GM21786 (cell line): Measurements from ENCODE around the gene MYOZ2.

ENCODE experiments used
- ATAC-seq: cut with Tn5 transposase; IDR thresholded peaks from one replicate; pipeline ENCODE4 v1.9.1; 2021; ENCODE audit not compliant: unreplicated experiment

The MYOZ2 gene

DNA sequence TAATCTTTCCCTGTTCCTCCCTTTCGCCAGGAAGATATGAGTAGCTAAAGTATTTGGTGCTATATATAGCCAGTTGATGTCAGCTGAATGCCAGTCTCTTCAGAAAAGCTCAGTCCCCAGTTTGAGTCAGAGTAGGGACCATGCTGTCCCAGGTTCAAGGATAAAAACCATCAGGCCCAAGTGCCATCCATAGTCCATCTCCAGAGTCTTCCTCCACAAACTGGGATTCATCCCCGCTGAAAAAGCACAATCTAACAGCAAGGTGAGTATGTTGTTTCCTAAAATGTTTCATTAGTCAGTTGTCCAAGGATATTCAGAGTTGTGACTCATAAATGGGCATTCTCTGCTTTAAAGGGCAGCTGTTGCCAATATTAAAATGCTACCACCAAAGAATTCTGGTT lies at the start of gene MYOZ2:
MYOZ2 (plus strand) TSS at position 112 of the 401 bp plus-strand sequence. CDS start 694 bp downstream, outside the sequence.
- ATAC-seq = no peak

DNA sequence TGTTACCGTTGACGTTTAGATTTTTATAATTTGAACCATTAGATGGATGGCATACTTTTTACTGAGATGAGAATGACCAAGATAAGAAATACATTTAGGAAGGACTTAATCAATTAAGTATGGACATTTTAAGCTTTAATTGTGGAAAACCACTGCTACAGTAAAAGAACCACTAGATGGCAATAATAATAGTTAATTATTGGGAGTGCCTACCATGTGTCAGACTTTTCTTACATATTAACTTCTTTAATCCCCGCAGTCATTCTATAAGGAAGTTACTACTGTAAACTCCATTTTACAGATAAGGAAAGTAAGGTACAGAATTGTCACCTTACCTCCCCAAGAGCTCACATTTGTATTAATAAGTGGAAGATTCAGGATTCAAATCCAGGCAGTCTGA lies 48.5 kb upstream of the MYOZ2 start:
- no peak for ATAC-seq

DNA sequence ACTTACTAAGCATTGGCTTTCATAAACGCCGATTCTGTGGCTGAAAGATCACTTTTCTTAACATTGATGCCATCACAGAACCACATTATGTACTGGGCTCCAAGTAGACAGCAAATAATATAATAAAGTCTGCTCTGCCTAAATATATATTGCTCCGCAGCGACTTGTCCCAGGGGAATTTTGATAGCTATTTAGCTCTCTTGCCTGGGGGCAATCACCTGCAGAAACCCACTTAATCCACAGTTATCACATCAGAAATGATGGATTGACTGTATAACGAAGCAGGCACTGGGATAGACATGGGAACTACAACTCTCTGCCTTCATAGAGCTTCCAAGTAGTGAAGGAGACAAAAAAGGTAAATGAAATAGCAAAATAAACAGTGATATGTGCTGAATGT lies 48.0 kb upstream of the MYOZ2 start:
- no peak for ATAC-seq

DNA sequence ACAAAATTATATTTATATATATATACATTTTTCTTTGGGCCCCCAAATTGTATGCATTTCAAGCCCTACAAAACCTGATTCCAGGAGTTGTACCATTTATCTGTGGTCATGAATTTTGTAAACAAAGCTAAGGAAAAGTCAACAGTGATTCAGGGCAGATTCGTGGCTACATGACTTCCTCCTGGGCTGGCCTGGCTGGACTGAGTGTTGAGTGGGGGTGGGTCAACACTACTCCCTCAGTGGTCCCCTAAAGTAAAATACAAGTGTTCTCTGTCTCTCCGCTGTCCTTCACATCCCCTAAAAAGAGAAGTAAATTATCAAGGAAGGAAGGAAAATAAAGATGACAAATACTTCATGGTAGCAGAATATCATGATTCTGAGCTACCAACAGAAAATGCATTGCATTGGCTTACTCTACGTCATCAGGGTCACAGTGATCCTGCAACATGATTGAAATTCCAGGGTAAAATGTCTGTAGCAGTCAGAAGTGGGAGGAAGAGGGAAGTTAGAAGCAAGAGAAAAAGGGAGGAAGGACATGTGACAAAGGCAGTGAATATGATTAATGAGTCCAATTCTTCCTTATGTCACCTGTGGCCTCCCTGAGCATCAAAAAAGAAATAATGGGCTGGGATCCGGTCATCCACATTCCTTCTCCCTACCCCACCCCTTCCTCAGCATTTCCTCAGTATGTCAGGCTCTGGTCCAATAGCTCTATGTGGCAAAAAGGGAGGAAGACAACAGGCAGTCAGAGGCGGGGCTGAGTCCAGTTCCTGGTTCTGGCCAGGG lies 42.4 kb upstream of the MYOZ2 start:
- no peak for ATAC-seq

DNA sequence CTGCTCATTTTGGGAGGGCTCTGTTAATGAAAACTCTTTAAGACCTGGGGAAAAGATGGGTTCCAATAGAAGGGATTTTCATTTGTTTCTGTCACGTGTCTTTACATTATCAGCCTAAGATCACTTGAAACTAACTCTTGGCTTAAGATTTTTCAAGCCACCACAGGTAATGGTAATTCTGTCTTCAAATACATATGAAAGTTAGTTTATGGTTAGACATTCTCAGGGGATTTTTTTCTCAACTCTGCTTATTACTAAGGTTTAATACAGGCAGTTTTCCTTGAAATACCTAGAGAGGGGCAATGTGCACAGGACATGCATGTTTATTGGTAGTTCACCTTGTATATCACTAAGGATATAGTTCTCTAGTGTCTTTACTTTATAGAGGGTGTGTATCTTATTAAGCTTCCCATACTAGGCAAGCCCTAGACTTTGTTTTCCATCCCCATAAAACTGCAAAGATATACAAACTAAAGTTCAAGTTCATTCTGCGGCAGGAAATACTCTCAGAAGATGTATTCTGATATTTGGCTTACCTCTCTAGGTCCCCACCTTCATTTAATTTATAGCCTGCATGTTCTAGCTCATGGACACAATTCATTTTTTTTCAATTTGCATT lies 38.2 kb upstream of the MYOZ2 start:
- ATAC-seq = no peak

DNA sequence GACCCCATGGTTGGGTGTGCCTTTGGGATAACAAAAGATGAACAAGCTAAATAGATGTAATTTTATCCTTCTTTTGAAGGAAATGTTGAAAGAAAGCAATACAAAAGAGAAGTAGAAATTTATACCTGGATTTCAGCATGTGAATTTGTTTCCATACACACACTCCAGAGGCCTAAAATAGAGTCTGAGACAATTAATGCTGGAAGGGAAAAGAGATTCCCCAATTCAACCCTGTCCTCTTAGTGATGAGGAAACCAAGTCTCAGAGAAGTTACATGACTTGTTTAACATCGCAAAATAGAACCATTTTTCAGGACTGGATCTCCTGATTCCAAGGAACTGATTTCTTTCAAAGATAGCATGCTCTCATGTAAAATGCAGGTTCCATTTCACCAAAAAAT lies 37.3 kb upstream of the MYOZ2 start:
- no peak for ATAC-seq

DNA sequence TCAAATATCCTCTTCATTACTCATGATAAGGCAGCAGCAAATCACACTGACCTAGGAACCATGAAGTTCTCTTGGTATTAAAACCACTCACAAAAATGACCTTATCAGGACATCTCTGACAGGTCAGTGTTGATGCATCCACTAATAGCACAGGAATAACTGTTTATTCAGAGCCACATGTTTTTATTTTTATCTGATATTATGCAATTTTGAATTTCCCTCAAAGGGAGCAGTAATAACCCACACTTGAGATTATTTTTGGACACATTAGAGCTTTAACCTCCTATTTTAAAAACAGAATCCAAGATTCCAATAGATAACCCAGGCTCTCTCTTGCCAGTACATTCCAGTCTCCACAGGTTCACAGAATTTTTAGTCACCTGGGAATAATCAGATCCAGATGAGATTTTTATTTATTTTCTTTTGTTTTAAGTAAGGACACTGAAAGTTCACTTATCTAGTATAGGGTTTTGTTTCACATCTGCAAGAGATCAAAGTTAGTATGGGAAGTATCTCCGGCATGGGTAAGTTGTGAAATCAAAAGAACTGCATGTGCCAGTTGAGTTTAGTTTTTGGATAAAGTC lies 36.3 kb upstream of the MYOZ2 start:
- ATAC-seq = no peak

DNA sequence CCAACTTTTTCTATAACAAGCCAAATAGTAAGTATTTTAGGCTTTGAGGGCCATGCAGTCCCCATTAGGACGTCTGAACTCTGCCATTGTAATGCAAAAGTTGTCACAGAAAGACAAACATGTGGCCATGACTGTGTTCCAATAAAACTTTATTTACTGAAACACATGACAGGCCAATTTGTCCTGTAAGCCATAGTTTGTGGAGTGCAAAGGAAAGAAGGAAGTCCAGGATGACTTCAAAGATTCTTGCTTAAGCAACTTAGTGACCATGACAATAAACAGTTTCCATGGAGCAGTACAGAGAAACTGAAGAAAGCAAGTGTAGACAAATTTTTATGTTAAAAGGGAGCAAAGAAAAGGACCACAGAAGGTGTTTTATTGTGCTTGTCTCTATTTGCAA lies 35.0 kb upstream of the MYOZ2 start:
- no peak for ATAC-seq

DNA sequence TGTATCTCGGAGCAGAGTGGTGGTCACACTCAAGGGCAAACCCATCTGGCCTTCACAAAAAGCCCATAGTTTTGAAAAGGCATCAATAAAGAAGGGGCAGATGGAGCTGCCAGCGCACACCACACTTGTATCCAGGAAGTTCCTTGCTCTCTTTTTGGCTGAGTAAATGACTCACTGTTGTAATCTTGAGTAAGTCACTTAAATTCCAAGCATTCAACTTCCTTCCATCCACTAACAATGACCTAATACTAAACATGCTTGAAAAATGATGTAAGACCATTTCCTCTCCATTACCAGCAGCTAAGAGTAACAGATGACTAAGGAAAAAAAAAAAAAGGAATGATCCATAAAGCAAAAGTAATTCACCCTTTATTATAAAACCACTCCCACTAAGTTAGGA lies 32.4 kb upstream of the MYOZ2 start:
- no peak for ATAC-seq

DNA sequence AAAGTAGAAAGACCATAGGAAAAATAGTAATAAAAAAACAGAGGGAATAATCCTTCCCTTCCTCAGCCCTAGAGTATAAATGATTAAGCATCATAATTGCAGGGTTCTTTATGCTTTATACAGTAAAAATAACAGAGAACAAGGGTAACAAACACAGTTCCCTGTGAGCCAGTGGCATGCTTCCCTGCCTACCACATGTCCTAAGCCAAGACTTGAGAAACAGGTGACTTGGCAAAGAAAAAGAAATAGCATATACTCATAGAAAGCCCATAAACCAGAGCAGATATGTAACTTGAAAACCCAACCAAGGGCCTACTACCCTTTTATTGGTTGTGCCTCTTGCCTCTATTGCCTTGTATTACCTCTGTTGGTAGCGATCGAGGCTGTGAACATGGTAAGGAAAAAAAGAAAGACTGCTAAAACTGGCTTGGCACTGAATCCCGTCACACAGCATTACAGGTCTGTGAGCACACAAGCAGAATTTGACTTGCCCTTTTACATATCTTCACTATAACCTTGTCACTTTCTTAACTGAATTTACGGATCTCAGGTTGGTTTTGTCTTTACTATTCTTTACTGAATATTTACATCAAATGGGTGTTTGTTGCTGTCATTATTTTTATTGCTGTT lies 30.9 kb upstream of the MYOZ2 start:
- ATAC-seq = no peak

DNA sequence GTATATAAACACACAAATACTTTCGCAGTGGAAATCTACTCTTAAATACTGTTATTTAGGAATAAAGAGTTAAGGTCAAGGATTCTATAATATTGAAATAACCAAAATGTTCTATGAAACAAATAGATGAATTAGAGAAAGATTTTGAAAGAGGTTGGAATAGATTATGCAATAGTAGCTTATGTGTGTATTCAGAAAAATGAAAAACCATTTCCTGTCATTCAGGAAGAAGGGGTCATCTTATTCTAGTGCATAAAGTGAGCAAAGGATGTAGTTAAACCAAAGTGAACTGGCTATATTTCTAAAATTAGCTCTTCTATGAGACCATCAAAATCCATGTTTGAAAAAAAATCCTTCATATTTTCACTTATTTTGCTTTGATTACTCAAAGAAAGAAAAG lies 30.0 kb upstream of the MYOZ2 start:
- ATAC-seq = no peak

DNA sequence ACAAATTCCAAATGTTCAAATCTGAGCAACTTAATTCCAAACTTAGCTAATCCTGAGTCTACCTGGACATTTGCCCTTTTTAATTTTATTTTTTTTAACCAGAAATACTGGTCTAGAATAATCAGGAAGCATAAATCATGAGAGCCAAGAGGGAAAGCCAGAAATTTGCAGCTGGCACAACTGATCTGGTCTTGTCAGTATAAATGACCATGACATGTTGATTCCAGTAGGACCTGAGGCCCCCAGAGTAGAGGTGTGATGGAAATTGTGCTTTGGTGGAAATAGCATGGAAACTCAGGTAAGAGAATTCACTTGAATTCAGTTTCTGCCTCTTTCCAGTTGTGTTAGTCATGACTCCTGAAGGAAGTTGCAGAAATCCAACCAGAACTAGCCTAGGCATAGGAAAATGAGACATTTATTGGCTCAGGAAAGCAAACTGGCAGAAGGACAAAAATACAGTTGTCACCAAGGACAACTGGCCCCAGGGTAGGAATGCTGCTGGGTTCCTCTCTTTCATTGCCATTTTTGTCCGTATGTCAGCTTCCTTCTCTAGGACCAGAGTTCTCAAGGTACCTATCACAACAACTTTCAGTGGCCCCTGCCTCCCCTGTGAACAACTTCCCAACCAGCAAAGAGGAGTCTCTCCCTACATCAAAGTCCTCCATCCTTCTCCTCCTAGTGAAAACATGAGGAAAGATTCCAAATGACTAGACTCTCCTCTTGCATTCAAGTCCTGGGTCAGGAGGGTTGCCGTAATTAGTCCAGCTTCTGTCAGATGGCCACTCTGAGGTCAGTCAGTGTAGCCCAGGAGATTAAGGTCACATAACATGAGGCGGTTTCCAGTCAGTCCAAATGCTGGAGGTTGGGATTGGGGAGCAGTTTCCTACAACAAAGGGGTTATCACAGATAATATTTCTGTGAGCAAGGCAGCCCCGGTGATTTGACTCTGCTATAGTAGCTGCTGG lies 29.3 kb upstream of the MYOZ2 start:
- ATAC-seq = no peak

DNA sequence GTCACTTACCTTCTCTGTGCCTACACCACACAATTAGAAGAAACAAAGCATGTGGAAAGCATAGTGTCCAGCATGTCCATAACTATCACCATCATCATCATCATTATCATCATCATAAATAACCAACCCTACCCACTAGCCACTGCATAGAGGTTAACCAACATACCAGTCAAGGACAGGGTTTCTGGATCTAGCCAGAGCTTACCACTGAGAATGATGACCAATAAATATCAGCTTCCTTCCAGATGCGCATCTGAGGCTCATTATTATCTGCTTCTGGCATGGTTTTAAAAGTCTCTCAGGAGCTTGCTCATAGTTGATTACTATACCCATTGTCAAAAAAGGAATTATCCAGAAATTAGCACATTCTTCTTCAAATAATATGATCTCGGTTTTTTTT lies 25.5 kb upstream of the MYOZ2 start:
- ATAC-seq = no peak

DNA sequence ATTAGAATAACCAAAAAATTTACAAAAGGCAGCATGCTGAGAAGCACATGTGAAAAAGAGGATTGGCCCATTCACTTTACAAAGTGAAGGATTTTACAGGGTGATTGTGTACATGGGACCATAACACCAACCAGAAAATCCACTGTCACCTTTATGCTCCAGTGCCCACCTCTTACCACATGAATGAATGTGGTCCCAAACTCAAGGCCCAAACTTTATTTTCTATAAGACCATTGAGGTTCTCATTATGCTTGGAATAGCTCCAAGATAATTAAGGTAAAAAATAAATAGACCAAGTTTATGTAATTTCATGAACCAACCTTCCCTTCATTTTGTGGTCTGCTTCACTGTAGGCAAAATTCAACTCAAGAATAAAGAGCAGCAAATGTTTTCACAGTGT lies 24.3 kb upstream of the MYOZ2 start:
- ATAC-seq = no peak

DNA sequence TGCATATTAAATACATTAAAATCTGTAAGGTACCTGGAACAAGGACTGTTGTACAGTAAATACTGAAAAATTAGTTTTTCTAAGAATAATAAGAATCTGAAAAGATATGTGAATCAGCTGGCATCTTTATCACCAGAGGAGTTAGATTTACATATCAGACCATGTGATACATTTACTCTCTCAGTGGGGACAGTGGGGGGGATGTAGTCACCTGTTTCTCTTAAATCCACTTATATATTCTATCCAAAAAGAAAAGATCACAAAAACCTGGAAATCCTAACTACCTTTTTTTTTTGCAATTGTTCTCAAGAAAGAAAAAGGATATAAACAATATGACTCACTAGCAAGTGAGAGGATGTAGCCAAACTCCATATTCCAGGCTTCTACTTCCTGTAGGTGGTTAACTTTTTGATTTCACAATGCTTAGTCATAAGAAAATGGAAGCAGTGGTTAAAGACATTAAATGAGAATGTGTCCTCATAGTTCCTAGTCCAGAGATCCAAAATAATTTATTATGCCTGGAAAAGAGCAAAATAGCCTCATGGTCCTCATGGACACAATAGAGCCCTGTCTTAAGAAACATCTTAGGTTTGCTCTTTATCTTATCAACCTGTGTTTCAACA lies 22.5 kb upstream of the MYOZ2 start:
- ATAC-seq = no peak

DNA sequence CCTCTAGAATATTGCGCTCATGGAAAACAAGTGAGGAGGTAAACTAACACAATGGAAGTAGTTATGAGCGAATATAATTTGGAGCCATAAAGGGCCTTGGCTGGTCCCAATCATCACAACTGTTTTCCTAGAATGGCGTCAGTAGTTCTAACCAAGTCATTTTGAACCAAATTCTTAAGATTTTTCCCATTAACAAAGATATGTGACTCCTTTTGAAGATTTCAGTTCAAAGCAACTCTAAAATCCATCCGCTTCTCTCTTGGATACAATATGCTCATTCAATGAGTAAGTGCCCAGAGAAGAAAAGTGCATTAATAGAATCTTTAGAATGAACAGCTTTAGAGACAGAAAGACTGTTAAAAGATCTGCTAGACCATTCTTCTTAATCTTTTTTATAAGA lies 19.6 kb upstream of the MYOZ2 start:
- no peak for ATAC-seq

DNA sequence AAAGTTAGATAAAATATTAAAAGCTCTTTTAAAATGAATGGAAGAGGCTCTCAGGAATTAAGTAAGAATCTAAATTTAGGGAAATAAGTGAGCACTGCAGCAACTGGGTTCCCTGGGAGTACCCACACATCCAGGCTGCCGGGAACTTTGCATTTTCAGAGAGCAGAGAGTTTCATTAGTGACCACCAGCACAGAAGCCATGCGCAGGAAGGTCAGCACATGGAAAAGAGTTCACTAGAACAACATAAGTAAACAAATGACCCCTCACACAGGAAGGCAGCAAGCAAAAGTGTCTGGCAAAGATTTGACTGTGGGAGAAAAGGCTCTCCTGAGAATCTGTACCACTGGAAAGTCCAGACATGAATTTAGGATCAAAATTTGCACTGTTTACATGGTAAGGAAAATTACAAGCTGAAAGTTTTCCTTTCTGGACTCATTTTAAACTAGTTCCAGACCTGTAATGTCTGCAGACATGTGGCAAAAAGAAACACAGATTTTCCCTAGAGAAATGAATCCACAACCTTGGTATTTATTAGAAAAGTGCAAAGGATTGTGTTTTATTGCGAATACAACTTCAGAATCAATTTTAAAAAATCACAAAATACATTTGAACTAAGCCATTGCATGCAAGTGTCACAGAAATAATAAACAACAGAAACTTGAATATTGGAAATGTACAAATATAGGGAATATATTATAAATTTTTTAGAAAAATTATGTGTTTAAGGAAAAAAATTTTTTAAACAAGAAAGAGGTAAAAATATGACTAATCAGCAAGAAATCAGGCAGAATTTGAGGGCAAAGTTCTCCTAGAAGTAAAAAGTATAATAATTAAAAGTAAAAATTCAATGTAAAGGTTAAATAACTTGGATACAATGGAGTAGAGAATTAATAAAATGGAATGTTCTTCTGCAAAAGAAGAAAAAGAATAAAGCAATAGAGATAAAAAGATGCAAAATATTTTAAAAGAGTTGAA lies 18.4 kb upstream of the MYOZ2 start:
- no peak for ATAC-seq

DNA sequence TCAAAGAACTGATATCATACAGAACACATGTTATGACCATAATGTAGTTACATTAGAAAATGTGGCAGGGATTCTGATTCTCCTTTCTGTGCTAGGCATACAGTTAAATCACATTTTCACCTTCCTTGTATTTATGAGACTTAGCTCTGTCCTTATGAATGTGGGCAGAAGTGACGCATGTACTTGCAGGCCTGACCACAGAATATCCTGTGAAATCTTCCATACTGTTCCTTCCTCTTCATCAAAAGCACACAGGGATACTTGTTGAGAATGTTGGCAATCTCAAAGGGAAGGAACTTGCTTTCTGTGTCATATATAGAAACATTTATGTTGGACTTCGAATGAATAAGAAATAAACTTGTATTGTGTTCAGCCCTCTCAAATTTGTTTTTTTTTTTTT lies 17.2 kb upstream of the MYOZ2 start:
- ATAC-seq = no peak

DNA sequence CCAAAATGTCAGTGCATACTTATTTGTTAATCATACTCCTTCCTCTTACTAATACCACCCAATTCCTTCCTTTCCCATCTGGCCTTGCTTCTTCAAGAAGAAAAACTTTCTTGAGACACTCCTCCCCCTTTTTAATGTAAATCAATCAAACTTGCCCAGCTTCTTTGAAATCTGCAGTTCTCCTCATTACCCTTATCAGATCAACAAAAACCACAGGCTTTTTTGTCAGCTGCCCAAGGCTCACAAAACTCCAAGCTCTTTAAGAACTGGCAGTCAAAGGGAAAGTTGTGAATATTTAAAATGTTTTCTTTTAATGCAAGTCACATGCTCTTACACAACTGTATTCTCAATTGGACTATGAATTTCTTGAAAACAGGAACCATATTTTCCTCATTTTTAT lies 11.3 kb upstream of the MYOZ2 start:
- no peak for ATAC-seq
